ENCODE results near the gene CST6. TPM values are rescaled to one million over a fixed set of nuclear protein-coding genes. Genes with fewer than 3 reads are reported as not detected.

Gene CST6
- total RNA-seq, 1 donor from 2014 or later, result not detected

GRCh38 chr11:66046901-66047300, 35.1 kb downstream of the CST6 start:
- DNase-seq (ENCODE audit: low spot score), result no peak
- no peak for TF ChIP-seq CTCF (IDR thresholded peaks at IDR 0.05)
- Mint-ChIP-seq H3K9me3 (ENCODE audit: low read depth) (no peaks in the 10 kb centered on the region), H3K36me3 (ENCODE audit: low read depth) (no peaks in the 10 kb centered on the region), H3K4me1 (ENCODE audit: low read depth) (peaks cover 32% of the 10 kb centered on the region), H3K27me3 (ENCODE audit: low read depth) (no peaks in the 10 kb centered on the region), H3K27ac (ENCODE audit: unreplicated experiment) (no peak overlapping the region), H3K4me3 (ENCODE audit: unreplicated experiment) (no peak overlapping the region)

- H3K27me3 Mint-ChIP-seq (ENCODE audit: low read depth), result no peaks in the 10 kb centered on the region
- DNase-seq (ENCODE audit: low spot score), result peak; percentile 47
- peaks cover 2% of the 10 kb centered on the region for H3K36me3 Mint-ChIP-seq (ENCODE audit: low read depth)
- peak overlapping the region; percentile 31 for H3K4me3 Mint-ChIP-seq (ENCODE audit: unreplicated experiment)
- TF ChIP-seq CTCF (IDR thresholded peaks at IDR 0.05), result no peak
- no peaks in the 10 kb centered on the region for H3K9me3 Mint-ChIP-seq (ENCODE audit: low read depth)
- H3K4me1 Mint-ChIP-seq (ENCODE audit: low read depth), result peaks cover 36% of the 10 kb centered on the region
- peak overlapping the region; percentile 45 for H3K27ac Mint-ChIP-seq (ENCODE audit: unreplicated experiment)
These were observed 35.9 kb downstream of the CST6 start for GRCh38 chr11:66047541-66048365.

- no peak for TF ChIP-seq CTCF (IDR thresholded peaks at IDR 0.05)
- H3K4me1 Mint-ChIP-seq (ENCODE audit: low read depth), result peaks cover 46% of the 10 kb centered on the region
- peak; percentile 77 for DNase-seq (ENCODE audit: low spot score)
- H3K9me3 Mint-ChIP-seq (ENCODE audit: low read depth), result no peaks in the 10 kb centered on the region
- H3K27ac Mint-ChIP-seq (ENCODE audit: unreplicated experiment), result peak within 1 kb of the TSS; percentile 45
- H3K4me3 Mint-ChIP-seq (ENCODE audit: unreplicated experiment), result peak within 1 kb of the TSS; percentile 47
- no peaks in the 10 kb centered on the region for H3K27me3 Mint-ChIP-seq (ENCODE audit: low read depth)
- H3K36me3 Mint-ChIP-seq (ENCODE audit: low read depth), result peaks cover 5% of the 10 kb centered on the region
These were observed 36.9 kb downstream of the CST6 start, which contains the start of gene GAL3ST3 for GRCh38 chr11:66048547-66049323. GAL3ST3 (minus strand) TSS chr11:66049161; CDS start chr11:66045415, 3,746 bp downstream.

GRCh38 chr11:66050581-66051231, 38.9 kb downstream of the CST6 start:
- H3K4me3 Mint-ChIP-seq (ENCODE audit: unreplicated experiment), result peak overlapping the region; percentile 99
- H3K27me3 Mint-ChIP-seq (ENCODE audit: low read depth), result no peaks in the 10 kb centered on the region
- peak overlapping the region; percentile 86 for H3K27ac Mint-ChIP-seq (ENCODE audit: unreplicated experiment)
- H3K9me3 Mint-ChIP-seq (ENCODE audit: low read depth), result no peaks in the 10 kb centered on the region
- H3K4me1 Mint-ChIP-seq (ENCODE audit: low read depth), result peaks cover 52% of the 10 kb centered on the region
- TF ChIP-seq CTCF (IDR thresholded peaks at IDR 0.05), result no peak
- DNase-seq (ENCODE audit: low spot score), result peak; percentile 18
- peaks cover 12% of the 10 kb centered on the region for H3K36me3 Mint-ChIP-seq (ENCODE audit: low read depth)

GRCh38 chr11:66051371-66051765, 39.6 kb downstream of the CST6 start:
- peak overlapping the region; percentile 86 for H3K27ac Mint-ChIP-seq (ENCODE audit: unreplicated experiment)
- TF ChIP-seq CTCF (IDR thresholded peaks at IDR 0.05), result no peak
- peaks cover 12% of the 10 kb centered on the region for H3K36me3 Mint-ChIP-seq (ENCODE audit: low read depth)
- H3K9me3 Mint-ChIP-seq (ENCODE audit: low read depth), result no peaks in the 10 kb centered on the region
- peak; percentile 17 for DNase-seq (ENCODE audit: low spot score)
- H3K27me3 Mint-ChIP-seq (ENCODE audit: low read depth), result no peaks in the 10 kb centered on the region
- H3K4me3 Mint-ChIP-seq (ENCODE audit: unreplicated experiment), result peak overlapping the region; percentile 99
- peaks cover 52% of the 10 kb centered on the region for H3K4me1 Mint-ChIP-seq (ENCODE audit: low read depth)
